Stomach (tissue), 4 donors: ENCODE measurements around the gene TRPV3.
"Not testable (repeated sequence)": the region's sequence is repeated elsewhere in the genome, so short reads cannot be mapped to it uniquely, and the experiment has no call there.

Experiments used
- CTCF ChIP-seq, 7 experiments: fragments of 450-650 bp in 4 of 7; fragments of 200-600 bp in 3 of 7; sonication (generic) in 3 of 7; IDR thresholded peaks; one replicate each; pipeline ENCODE4 v1.5.1; 2016 to 2019; ENCODE audit warnings: antibody characterized with exemption in 7 of 7, control low read depth in 2 of 7, mild to moderate bottlenecking in 1 of 7
- EP300 ChIP-seq: sonication (generic); formaldehyde crosslinking; IDR thresholded peaks from one replicate; pipeline ENCODE4 v1.6.1; 2017; ENCODE audit warnings: antibody characterized with exemption
- POLR2A ChIP-seq, 4 donors: fragments of 450-650 bp; IDR thresholded peaks; one replicate each; pipeline ENCODE4 v1.6.1; 2016; ENCODE audit warnings: antibody characterized with exemption in 4 of 4, control low read depth in 2 of 4, mild to moderate bottlenecking in 1 of 4, moderate library complexity in 1 of 4

DNA sequence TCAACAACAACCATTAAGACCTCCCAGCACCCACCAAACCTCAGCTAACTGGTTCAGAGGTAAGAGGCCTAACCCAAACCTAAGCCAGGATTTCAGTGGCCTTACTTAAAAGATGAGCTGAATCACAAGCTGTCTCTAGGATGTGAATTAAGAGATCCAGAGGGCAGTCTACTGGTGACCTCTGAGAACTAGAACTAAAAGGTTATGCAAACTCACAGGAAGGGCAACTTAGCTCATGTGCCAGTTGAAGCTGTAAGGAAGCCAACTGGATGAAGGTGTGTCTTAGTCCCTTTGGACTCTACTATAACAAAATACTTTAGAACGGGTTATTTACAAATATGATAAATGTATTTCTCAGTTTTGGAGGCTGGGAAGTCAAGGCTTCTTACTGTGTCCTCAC is 91.3 kb downstream of the TRPV3 start:
- not testable (repeated sequence) for TF ChIP-seq CTCF (IDR thresholded peaks at IDR 0.05); EP300; POLR2A (IDR thresholded peaks at IDR 0.05)
